Activated CD4-positive, CD25-positive, alpha-beta regulatory T cell treated with anti-CD3 and anti-CD28 coated beads, Interleukin-2, amount 50 U/mL, for 72 hours (primary cell): ENCODE data around the gene UBN1.
"Not testable (repeated sequence)": the region's sequence is repeated elsewhere in the genome, so short reads cannot be mapped to it uniquely, and the experiment has no call there.

Experiments used
- DNase-seq: peaks from one replicate; pipeline ENCODE4 v3.0.0; 2021

Gene UBN1

GRCh38 chr16:4910828-4911227, 63.5 kb downstream of the UBN1 start:
- DNase-seq, result no peak

DNA sequence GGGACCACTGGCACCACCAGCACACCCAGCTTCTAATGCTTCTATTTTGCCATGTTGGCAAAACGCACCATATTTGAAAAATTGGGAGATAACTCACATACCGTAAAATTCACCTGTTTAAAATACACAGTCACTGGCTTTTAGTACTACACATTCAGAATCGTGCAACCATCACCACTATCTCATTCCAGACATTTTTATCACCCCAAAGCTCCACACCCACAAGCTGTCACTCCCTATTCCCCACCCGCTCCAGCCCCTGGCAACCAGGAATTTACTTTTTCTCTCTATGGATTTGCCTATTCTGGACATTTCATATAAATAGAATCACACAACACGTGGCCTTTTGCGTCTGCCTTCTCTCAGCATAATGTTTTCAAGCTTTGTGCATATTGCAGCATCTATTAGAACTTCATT, 64.7 kb downstream of the UBN1 start:
- DNase-seq, result no peak

DNA sequence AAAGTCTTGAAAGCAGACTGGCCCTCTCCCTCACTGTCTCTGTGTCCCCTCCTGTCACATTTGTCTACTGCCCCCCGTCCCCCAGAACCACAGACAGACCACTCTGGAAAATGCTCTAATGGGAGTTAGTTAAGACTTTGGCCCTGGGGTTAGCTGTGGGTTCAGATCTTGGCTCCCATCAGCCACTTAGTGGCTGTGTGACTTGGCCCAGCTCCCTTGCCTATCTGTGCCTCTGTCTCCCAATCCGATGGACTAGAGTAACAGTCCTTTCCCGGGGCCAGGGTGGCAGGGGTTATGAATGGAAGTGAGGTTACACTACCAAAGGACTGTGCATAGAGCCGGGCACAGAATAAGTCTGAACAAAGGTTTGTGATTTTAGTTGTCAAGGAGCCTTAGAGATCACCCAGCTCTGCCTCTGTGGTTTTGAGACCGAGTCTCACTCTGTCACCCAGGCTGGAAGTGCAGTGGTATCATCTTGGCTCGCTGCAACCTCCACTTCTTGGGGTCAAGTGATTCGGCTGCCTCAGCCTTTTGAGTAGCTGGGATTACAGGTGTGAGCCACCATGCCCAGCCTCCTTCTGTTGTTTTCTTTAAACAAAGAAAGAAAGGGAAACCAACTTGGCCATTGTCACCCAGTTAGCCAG, 66.0 kb downstream of the UBN1 start:
- DNase-seq, result no peak

DNA sequence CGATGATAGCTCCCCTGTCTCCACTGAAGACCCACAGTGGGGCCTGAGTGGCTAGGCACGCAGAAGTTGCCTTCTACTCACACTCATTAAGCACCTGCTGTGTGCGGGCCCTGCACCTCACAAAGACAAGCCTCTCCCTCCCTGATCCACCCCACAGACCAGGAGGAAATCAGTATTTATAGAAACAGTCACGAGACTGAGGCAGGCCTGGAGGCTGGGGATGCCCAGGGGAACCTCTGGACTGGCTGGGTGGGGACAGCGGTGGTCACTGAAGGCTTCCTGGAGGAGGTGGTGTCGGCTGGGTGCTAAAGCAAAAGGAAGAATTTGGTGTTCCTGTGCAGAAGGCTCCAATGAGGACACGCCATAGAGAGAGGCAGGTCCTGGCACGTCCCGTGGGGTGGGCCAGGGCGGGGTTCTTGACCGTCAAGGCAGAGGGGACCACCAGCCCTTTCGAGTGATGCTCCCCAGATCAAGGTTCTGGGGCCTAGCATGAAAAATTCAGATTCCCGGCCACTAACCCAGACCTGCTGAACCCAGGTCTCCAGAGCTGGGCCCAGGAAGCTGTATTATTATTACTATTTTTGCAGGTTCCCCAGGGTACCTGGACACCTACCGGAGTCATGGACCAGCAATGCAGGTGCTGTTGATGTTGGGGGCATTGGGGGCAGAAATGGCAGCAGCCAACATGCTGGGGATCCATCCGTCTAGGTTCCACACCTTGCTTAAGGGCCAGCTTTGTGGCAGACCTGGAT, 66.7 kb downstream of the UBN1 start:
- DNase-seq, result no peak

- no peak for DNase-seq
Observed at GRCh38 chr16:4914528-4915225, 67.4 kb downstream of the UBN1 start.

DNA sequence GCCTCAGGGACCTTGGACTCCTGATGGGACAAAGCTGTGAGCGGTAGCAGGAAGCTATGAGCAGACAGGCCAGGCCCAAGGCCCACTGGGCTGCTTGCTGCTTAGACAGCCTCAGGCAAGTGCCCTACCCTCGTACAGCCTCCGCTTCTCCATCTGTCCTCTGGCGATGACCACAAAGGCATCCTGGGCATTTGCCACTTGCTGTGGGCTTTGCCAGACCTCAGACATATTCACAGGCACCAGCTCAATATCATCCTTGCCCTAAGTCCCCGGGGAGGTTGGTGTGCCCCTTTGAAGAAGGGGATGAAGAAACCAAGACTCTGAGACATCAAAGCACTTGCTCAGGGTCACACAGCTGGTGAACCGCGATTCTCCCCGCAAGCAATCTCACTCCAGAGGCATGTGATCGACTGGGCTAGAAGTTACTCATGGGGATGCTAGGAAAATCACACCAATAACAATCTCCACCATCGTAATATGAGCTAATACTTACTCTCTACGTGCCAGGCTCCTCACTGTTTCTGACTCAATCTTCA, 68.0 kb downstream of the UBN1 start:
- DNase-seq, result no peak

GRCh38 chr16:4917117-4917516, 69.8 kb downstream of the UBN1 start:
- DNase-seq, result no peak

- no peak for DNase-seq
Observed at GRCh38 chr16:4918781-4919251, 71.5 kb downstream of the UBN1 start.

- DNase-seq, result no peak
Observed at GRCh38 chr16:4920826-4921225, 73.5 kb downstream of the UBN1 start.

GRCh38 chr16:4922721-4923342, 75.6 kb downstream of the UBN1 start:
- DNase-seq, result no peak

GRCh38 chr16:4923853-4924252, 76.6 kb downstream of the UBN1 start:
- no peak for DNase-seq

DNA sequence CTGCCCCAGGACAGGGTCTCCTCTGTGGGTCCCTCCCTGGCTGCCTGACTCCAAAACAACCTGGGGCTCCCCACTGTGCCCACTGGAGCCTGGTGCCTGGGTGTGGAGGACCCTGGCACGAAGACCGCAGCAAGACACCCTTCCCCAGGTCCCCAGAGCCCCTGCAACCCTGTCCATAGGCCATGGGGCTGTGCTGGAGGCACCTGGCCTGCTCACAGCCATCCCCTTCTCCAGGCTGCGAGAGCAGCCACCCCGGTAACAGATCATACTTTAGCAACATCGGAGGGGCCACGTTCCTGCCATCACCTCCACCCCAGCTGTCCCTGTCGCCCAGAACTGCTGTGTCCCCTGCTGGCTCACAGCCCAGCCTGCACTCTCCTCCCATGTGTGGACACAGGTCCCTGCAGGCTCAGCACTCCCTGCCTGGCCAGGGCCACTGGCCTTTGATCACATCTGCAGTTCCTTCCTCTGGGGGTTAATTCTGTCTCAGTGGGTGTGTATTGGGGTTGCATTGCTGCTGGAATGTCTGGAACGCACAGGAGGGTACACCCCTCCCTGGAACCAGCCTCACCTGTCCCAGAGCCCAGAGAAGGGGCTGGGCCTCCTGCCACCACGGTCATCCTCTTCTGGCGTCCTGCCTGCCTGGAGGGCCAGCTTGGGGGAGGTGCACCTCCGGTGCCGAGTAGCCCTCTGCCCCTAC, 77.5 kb downstream of the UBN1 start:
- no peak for DNase-seq

GRCh38 chr16:4925293-4925607, 78.0 kb downstream of the UBN1 start:
- no peak for DNase-seq

- no peak for DNase-seq
Observed at GRCh38 chr16:4925791-4926190, 78.5 kb downstream of the UBN1 start.

DNA sequence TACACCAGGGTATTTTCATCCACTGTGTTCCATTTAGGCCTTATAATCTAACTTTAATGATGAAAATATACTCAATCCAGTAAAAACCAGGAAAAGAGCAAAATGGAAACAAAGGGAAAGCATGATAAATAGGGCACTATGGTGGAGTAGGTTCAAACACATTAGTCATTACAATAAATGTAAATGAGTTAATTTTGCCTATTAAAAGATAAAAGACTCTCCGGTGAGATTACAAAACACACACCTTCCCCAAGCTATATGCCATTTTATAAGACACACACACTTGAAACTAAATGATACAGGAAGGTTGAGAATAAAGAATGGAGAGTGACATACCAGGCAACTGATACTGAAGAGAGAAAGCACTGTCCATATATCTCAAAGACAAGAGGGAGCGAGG, 79.6 kb downstream of the UBN1 start:
- no peak for DNase-seq

DNA sequence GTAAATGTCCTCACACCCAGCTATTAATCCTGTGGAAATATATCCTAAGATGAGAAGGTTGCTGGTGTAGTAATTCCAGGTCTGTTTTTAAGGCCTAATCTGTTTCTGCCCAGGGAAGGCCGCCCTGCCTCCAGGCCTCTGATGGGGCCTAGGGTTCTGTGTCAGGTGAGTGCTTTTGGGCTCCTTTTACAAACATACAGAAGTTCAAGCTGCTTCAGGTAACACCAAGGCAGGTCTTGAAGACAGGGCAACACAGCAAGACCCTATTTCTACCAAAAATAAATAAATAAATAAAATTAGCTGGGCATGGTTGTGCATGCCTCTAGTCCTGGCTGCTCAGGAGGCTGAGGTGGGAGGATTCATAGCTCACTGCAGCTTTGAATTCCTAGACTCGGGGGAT, 80.4 kb downstream of the UBN1 start:
- DNase-seq, result no peak

DNA sequence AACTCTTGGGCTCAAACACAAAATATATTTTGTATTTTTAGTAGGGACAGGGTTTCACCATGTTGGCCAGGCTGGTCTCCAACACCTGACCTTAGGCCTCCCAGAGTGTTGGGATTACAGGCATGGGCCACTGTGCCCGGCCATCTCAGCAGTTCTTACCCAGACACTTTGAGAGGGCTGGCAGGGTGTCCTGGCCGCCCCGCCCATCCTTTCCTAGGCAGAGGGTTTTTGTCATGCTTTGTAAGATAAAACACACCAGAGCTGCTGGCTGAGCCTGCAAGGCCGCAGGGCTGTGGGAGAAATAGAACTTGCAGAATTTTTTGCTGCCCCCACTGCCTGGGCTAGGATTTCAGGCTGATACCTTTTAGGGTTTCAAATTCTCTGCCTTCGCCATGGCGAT, 80.9 kb downstream of the UBN1 start:
- DNase-seq, result no peak

DNA sequence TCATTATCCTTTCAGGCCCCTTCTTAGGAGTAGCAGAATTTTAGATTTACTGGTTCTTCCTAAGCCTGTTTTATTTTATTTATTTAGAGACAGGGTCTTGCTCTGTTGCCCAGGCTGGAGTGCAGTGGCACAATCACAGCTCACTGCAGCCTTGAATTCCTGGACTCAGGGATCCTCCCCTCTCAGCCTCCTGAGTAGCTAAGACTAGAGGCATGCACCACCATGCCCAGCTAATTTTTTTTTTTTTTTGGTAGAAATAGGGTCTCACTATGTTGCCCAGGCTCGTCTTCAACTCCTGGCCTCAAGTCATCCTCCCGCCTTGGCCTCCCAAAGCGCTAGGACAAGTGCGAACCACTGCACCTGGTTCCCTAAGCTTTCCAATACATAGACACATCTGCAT, 82.3 kb downstream of the UBN1 start:
- not testable (repeated sequence) for DNase-seq

DNA sequence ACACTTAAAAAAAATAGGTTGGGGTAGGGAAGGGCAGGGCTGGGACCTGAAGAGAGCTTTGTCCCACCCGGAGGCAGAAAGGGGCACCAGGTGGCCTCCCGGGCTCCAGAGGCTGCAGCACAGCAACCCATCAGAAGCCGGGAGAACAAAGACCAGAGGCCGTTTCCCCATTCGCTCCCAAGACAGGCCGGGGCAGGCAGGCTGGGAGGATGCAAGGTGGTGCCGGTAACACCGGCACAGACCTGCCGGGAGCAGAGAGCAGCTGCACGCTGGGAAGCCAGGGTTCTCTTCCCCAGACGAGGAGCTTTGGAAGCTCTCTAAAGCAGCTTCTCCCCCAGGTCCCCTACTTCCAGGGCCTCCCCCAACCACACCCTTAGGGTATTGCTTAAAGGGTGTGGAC, 84.1 kb downstream of the UBN1 start:
- DNase-seq, result no peak
